ENCODE data around the gene HABP2. TPM values are rescaled to one million over a fixed set of nuclear protein-coding genes. Genes with fewer than 3 reads are reported as not detected.

The HABP2 gene
- total and polyA plus RNA-seq, 2 experiments from 2014 or later, result not detected

GRCh38 chr10:113555751-113556150, 2.9 kb downstream of the HABP2 start:
- TF ChIP-seq CREB1 (CRISPR knock-in tag; IDR thresholded peaks at IDR 0.05; ENCODE audit: low read depth), result no peak
- TF ChIP-seq EZH2phosphoT487 (IDR thresholded peaks at IDR 0.05; ENCODE audit: unreplicated experiment), result no peak
- no peak for TF ChIP-seq JUNB (IDR thresholded peaks at IDR 0.05; ENCODE audit: unreplicated experiment)
- no peak for TF ChIP-seq ZNF331 (CRISPR knock-in tag; IDR thresholded peaks at IDR 0.05; ENCODE audit: low read depth)
- TF ChIP-seq EZH2 (IDR thresholded peaks at IDR 0.05; ENCODE audit: low read depth, unreplicated experiment), result no peak
- TF ChIP-seq, protein P1, sequence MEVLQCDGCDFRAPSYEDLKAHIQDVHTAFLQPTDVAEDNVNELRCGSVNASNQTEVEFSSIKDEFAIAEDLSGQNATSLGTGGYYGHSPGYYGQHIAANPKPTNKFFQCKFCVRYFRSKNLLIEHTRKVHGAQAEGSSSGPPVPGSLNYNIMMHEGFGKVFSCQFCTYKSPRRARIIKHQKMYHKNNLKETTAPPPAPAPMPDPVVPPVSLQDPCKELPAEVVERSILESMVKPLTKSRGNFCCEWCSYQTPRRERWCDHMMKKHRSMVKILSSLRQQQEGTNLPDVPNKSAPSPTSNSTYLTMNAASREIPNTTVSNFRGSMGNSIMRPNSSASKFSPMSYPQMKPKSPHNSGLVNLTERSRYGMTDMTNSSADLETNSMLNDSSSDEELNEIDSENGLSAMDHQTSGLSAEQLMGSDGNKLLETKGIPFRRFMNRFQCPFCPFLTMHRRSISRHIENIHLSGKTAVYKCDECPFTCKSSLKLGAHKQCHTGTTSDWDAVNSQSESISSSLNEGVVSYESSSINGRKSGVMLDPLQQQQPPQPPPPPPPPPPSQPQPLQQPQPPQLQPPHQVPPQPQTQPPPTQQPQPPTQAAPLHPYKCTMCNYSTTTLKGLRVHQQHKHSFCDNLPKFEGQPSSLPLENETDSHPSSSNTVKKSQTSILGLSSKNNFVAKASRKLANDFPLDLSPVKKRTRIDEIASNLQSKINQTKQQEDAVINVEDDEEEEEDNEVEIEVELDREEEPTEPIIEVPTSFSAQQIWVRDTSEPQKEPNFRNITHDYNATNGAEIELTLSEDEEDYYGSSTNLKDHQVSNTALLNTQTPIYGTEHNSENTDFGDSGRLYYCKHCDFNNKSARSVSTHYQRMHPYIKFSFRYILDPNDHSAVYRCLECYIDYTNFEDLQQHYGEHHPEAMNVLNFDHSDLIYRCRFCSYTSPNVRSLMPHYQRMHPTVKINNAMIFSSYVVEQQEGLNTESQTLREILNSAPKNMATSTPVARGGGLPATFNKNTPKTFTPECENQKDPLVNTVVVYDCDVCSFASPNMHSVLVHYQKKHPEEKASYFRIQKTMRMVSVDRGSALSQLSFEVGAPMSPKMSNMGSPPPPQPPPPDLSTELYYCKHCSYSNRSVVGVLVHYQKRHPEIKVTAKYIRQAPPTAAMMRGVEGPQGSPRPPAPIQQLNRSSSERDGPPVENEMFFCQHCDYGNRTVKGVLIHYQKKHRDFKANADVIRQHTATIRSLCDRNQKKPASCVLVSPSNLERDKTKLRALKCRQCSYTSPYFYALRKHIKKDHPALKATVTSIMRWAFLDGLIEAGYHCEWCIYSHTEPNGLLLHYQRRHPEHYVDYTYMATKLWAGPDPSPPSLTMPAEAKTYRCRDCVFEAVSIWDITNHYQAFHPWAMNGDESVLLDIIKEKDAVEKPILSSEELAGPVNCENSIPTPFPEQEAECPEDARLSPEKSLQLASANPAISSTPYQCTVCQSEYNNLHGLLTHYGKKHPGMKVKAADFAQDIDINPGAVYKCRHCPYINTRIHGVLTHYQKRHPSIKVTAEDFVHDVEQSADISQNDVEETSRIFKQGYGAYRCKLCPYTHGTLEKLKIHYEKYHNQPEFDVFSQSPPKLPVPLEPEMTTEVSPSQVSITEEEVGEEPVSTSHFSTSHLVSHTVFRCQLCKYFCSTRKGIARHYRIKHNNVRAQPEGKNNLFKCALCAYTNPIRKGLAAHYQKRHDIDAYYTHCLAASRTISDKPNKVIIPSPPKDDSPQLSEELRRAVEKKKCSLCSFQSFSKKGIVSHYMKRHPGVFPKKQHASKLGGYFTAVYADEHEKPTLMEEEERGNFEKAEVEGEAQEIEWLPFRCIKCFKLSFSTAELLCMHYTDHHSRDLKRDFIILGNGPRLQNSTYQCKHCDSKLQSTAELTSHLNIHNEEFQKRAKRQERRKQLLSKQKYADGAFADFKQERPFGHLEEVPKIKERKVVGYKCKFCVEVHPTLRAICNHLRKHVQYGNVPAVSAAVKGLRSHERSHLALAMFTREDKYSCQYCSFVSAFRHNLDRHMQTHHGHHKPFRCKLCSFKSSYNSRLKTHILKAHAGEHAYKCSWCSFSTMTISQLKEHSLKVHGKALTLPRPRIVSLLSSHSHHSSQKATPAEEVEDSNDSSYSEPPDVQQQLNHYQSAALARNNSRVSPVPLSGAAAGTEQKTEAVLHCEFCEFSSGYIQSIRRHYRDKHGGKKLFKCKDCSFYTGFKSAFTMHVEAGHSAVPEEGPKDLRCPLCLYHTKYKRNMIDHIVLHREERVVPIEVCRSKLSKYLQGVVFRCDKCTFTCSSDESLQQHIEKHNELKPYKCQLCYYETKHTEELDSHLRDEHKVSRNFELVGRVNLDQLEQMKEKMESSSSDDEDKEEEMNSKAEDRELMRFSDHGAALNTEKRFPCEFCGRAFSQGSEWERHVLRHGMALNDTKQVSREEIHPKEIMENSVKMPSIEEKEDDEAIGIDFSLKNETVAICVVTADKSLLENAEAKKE (CRISPR knock-in tag; IDR thresholded peaks at IDR 0.05), result no peak
- TF ChIP-seq POLR2AphosphoS5 (IDR thresholded peaks at IDR 0.05; ENCODE audit: low read depth), result no peak
- TF ChIP-seq, protein P2, sequence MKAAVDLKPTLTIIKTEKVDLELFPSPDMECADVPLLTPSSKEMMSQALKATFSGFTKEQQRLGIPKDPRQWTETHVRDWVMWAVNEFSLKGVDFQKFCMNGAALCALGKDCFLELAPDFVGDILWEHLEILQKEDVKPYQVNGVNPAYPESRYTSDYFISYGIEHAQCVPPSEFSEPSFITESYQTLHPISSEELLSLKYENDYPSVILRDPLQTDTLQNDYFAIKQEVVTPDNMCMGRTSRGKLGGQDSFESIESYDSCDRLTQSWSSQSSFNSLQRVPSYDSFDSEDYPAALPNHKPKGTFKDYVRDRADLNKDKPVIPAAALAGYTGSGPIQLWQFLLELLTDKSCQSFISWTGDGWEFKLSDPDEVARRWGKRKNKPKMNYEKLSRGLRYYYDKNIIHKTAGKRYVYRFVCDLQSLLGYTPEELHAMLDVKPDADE (IDR thresholded peaks at IDR 0.05), result no peak
- no peak for TF ChIP-seq STAT1 (IDR thresholded peaks at IDR 0.05; ENCODE audit: unreplicated experiment)
- no peak for TF ChIP-seq CTCF (conservative IDR thresholded peaks at IDR 0.05; ENCODE audit: low read depth in 2 of 2)
- TF ChIP-seq ZNF114 (CRISPR knock-in tag; IDR thresholded peaks at IDR 0.05), result no peak
- TF ChIP-seq NANOG (IDR thresholded peaks at IDR 0.05; ENCODE audit: borderline replicate concordance), result no peak
- TF ChIP-seq, protein P3, sequence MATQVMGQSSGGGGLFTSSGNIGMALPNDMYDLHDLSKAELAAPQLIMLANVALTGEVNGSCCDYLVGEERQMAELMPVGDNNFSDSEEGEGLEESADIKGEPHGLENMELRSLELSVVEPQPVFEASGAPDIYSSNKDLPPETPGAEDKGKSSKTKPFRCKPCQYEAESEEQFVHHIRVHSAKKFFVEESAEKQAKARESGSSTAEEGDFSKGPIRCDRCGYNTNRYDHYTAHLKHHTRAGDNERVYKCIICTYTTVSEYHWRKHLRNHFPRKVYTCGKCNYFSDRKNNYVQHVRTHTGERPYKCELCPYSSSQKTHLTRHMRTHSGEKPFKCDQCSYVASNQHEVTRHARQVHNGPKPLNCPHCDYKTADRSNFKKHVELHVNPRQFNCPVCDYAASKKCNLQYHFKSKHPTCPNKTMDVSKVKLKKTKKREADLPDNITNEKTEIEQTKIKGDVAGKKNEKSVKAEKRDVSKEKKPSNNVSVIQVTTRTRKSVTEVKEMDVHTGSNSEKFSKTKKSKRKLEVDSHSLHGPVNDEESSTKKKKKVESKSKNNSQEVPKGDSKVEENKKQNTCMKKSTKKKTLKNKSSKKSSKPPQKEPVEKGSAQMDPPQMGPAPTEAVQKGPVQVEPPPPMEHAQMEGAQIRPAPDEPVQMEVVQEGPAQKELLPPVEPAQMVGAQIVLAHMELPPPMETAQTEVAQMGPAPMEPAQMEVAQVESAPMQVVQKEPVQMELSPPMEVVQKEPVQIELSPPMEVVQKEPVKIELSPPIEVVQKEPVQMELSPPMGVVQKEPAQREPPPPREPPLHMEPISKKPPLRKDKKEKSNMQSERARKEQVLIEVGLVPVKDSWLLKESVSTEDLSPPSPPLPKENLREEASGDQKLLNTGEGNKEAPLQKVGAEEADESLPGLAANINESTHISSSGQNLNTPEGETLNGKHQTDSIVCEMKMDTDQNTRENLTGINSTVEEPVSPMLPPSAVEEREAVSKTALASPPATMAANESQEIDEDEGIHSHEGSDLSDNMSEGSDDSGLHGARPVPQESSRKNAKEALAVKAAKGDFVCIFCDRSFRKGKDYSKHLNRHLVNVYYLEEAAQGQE (IDR thresholded peaks at IDR 0.05; ENCODE audit: unreplicated experiment), result no peak
- H3F3A ChIP-seq (replicated peaks; ENCODE audit: low read depth), result no peaks in the 10 kb centered on the region
- Mint-ChIP-seq H3K4me3 (no peak overlapping the region), H3K27ac (no peak overlapping the region), H3K27me3 (ENCODE audit: insufficient read depth, low read depth, poor library complexity) (peaks cover 91% of the 10 kb centered on the region), H3K4me1 (peaks cover 27% of the 10 kb centered on the region), H3K9me3 (no peaks in the 10 kb centered on the region), H3K36me3 (ENCODE audit: low read depth) (no peaks in the 10 kb centered on the region; the same call in 2 of the 3 replicates)
- H2AFZ ChIP-seq, result no peak overlapping the region
- no peak for DNase-seq (ENCODE audit: low spot score)
- H3K4me3 ChIP-seq, result no peak overlapping the region
- no peak overlapping the region for H3K27ac ChIP-seq (ENCODE audit: low read depth)
- H3K36me3 ChIP-seq (ENCODE audit: insufficient read depth), result no peaks in the 10 kb centered on the region
- H3K27me3 ChIP-seq (ENCODE audit: insufficient read depth), result peaks cover 100% of the 10 kb centered on the region
- H3K4me1 ChIP-seq (ENCODE audit: insufficient read depth), result peaks cover 14% of the 10 kb centered on the region; the same call in 1 of the 2 replicates
- no peak; the same call in 2 of the 3 replicates for ATAC-seq
- H3K9me2 ChIP-seq (ENCODE audit: insufficient read depth), result no peaks in the 10 kb centered on the region
- H3K79me2 ChIP-seq (replicated peaks; ENCODE audit: insufficient read depth), result no peaks in the 10 kb centered on the region
- H4K20me1 ChIP-seq (replicated peaks; ENCODE audit: insufficient read depth), result peaks cover 25% of the 10 kb centered on the region; the same call in 1 of the 2 replicates
- H3K4me2 ChIP-seq, result no peak overlapping the region

Measured in GM23338 (cell line).